IMR-90 (cell line): ENCODE results near the gene FRG1. TPM values are rescaled to one million over a fixed set of nuclear protein-coding genes. Genes with fewer than 3 reads are reported as not detected.
"Not testable (repeated sequence)": the region's sequence is repeated elsewhere in the genome, so short reads cannot be mapped to it uniquely, and the experiment has no call there.

Experiments used
- ATAC-seq: fragments of 200-7000 bp; cut with Tn5 transposase; 2 replicates; pipeline ENCODE4 v1.9.1; 2020; ENCODE audit warnings: low read depth, mild to moderate bottlenecking, moderate library complexity
- BruUV-seq: library from RNA; stranded (reverse); fragments of 400-500 nt; replicated peaks from 2 replicates; lab custom pipeline; 2021; lab: Mats Ljungman, UMichigan
- CTCF ChIA-PET: fragments of 300-600 bp; formaldehyde crosslinking; extraction: SDS; loops from one replicate; lab custom pipeline; 2021; ENCODE audit warnings: antibody characterized with exemption; lab: Yijun Ruan, JAX
- POLR2A ChIA-PET: fragments of 300-600 bp; sonication (Branson Sonifier 250); formaldehyde crosslinking; loops from one replicate; lab custom pipeline; 2022; ENCODE audit warnings: antibody characterized with exemption; ENCODE audit not compliant: unreplicated experiment; lab: Charles Lee
- DNase-seq: peaks from one replicate; pipeline ENCODE4 v3.0.0; 2013
- H2AFZ ChIP-seq: replicated peaks from 2 replicates; pipeline ENCODE3; 2013; ENCODE audit warnings: low read length, mild to moderate bottlenecking; ENCODE audit not compliant: poor library complexity
- H2AK5ac ChIP-seq: 2 replicates; pipeline ENCODE4 v1.6.1; 2013; ENCODE audit warnings: low read depth, low read length, inconsistent platforms
- H2AK9ac ChIP-seq: replicated peaks from 2 replicates; pipeline ENCODE3; 2013; ENCODE audit warnings: mild to moderate bottlenecking, low read depth, low read length, moderate library complexity; ENCODE audit not compliant: poor library complexity
- H2BK120ac ChIP-seq: 2 replicates; pipeline ENCODE4 v1.6.1; 2013; ENCODE audit warnings: low read depth, low read length, inconsistent platforms
- H2BK15ac ChIP-seq: 3 replicates; pipeline ENCODE4 v1.6.1; 2013; ENCODE audit warnings: low read depth, low read length, inconsistent platforms
- H2BK20ac ChIP-seq: 2 replicates; pipeline ENCODE4 v1.6.1; 2013; ENCODE audit warnings: low read depth, mild to moderate bottlenecking, inconsistent platforms, low read length, moderate library complexity
- H2BK5ac ChIP-seq: 2 replicates; pipeline ENCODE4 v1.6.1; 2013; ENCODE audit warnings: mild to moderate bottlenecking, low read depth, low read length, inconsistent platforms; ENCODE audit not compliant: poor library complexity, severe bottlenecking
- H3K14ac ChIP-seq: replicated peaks from 2 replicates; pipeline ENCODE4 v1.6.1; 2013; ENCODE audit warnings: low read depth, low read length, inconsistent platforms
- H3K18ac ChIP-seq: 2 replicates; pipeline ENCODE4 v1.6.1; 2013; ENCODE audit warnings: low read depth, low read length, control low read depth
- H3K23ac ChIP-seq: 2 replicates; pipeline ENCODE4 v1.6.1; 2013; ENCODE audit warnings: low read depth, low read length, inconsistent platforms
- H3K27ac ChIP-seq: 2 replicates; pipeline ENCODE4 v1.5.1; 2013; ENCODE audit warnings: mild to moderate bottlenecking, control low read depth, low read length; ENCODE audit not compliant: insufficient read depth
- H3K27me3 ChIP-seq: 2 replicates; pipeline ENCODE4 v1.6.1; 2013; ENCODE audit warnings: low read length; ENCODE audit not compliant: control insufficient read depth, insufficient read depth
- H3K36me3 ChIP-seq: 2 replicates; pipeline ENCODE4 v1.6.1; 2013; ENCODE audit warnings: low read length, mixed read lengths; ENCODE audit not compliant: control insufficient read depth, insufficient read depth
- H3K4ac ChIP-seq: 2 replicates; pipeline ENCODE4 v1.6.1; 2013; ENCODE audit warnings: low read depth, low read length, inconsistent platforms
- H3K4me1 ChIP-seq: 2 replicates; pipeline ENCODE4 v1.6.1; 2013; ENCODE audit warnings: low read length, mixed read lengths; ENCODE audit not compliant: control insufficient read depth, insufficient read depth
- H3K4me2 ChIP-seq: 2 replicates; pipeline ENCODE4 v1.6.1; 2013; ENCODE audit warnings: low read depth, mild to moderate bottlenecking, control low read depth, low read length, moderate library complexity
- H3K4me3 ChIP-seq: 2 replicates; pipeline ENCODE4 v1.5.1; 2013; ENCODE audit warnings: low read depth, mild to moderate bottlenecking, control low read depth, low read length, moderate library complexity; ENCODE audit not compliant: insufficient read depth
- H3K56ac ChIP-seq: 2 replicates; pipeline ENCODE4 v1.6.1; 2013; ENCODE audit warnings: low read length, inconsistent platforms; ENCODE audit not compliant: insufficient read depth; ENCODE audit errors: extremely low read depth
- H3K79me1 ChIP-seq, 2 experiments: 2 replicates each; pipeline ENCODE4 v1.6.1; 2013; ENCODE audit warnings: low read length in 2 of 2, inconsistent platforms in 1 of 2, low read depth in 1 of 2
- H3K9ac ChIP-seq: 2 replicates; pipeline ENCODE4 v1.6.1; 2013; ENCODE audit warnings: low read depth, low read length, control low read depth
- H3K9me1 ChIP-seq: 2 replicates; pipeline ENCODE4 v1.6.1; 2013; ENCODE audit warnings: low read length, inconsistent platforms; ENCODE audit not compliant: insufficient read depth
- H3K9me3 ChIP-seq: 2 replicates; pipeline ENCODE4 v1.6.1; 2013; ENCODE audit warnings: low read length; ENCODE audit not compliant: control insufficient read depth, insufficient read depth
- H4K20me1 ChIP-seq: 2 replicates; pipeline ENCODE4 v1.6.1; 2013; ENCODE audit warnings: low read length, inconsistent platforms; ENCODE audit not compliant: insufficient read depth
- H4K5ac ChIP-seq: 2 replicates; pipeline ENCODE4 v1.6.1; 2013; ENCODE audit warnings: mild to moderate bottlenecking, low read depth, low read length, control low read depth
- H4K8ac ChIP-seq, 2 experiments: 2 replicates each; pipeline ENCODE4 v1.6.1; 2013; ENCODE audit warnings: low read depth in 2 of 2, low read length in 2 of 2, control low read depth in 1 of 2, inconsistent platforms in 1 of 2
- H4K91ac ChIP-seq: 2 replicates; pipeline ENCODE4 v1.6.1; 2013; ENCODE audit warnings: low read depth, low read length, inconsistent platforms; ENCODE audit not compliant: insufficient read depth
- WGBS, 2 experiments: methylation state at CpG; one replicate each; pipeline versions ENCODE4 v1.1.5 to v1.1.7; 2013; ENCODE audit warnings: missing lambda C conversion rate in 2 of 2; ENCODE audit not compliant: insufficient read length in 1 of 2; ENCODE audit errors: extremely low coverage in 2 of 2; 5-methylcytosine and 5-hydroxymethylcytosine counted together
- dilution Hi-C: fragments of 300-500 bp; cut with HindIII; formaldehyde crosslinking; loops from one replicate; pipeline ENCODE4 v1.14.3; 2018; ENCODE audit warnings: low sequenced_read_pairs; ENCODE audit not compliant: unreplicated experiment
- in situ Hi-C: fragments of 300-500 bp; cut with MboI; formaldehyde crosslinking; loops from 3 replicates; pipeline ENCODE4 v1.14.3; 2019; ENCODE audit warnings: low sequenced_read_pairs, inconsistent platforms, mixed read lengths
- intact Hi-C: fragments of 100-400 bp; cut with micrococcal nuclease; formaldehyde crosslinking; loops from 2 replicates; pipeline ENCODE4 v1.10.0; 2022
- polyA plus RNA-seq, 3 experiments: library from polyadenylated mRNA; depleted of rRNA; stranded (reverse); fragments of >200 nt; gene quantifications; 2 replicates each; pipeline ENCODE4 v1.2.3, GENCODE V29; 2012; ENCODE audit warnings: low replicate concordance in 1 of 3
- total RNA-seq: library from RNA; depleted of rRNA; stranded (reverse); fragments of >200 nt; gene quantifications from 2 replicates; pipeline ENCODE4 v1.2.3, GENCODE V29; 2012

FRG1 gene
- total and polyA plus RNA-seq, 2 of the 4 experiments (the other 2 are of a cell fraction), result 13.4 to 16.2 TPM

GRCh38 chr4:189948486-189948885 lies 7.8 kb downstream of the FRG1 start:
- H3K9me3 ChIP-seq, in situ Hi-C loops, H3K4me1 ChIP-seq, H3K14ac ChIP-seq, H2AK9ac ChIP-seq, dilution Hi-C loops, BruUV-seq, H2AK5ac ChIP-seq, H3K18ac ChIP-seq, CTCF ChIA-PET, H3K23ac ChIP-seq, H3K56ac ChIP-seq, H3K9ac ChIP-seq, intact Hi-C loops, H2BK20ac ChIP-seq, H2BK120ac ChIP-seq, ATAC-seq, H4K20me1 ChIP-seq, H2AFZ ChIP-seq, H4K91ac ChIP-seq, H3K27ac ChIP-seq, H3K4ac ChIP-seq, POLR2A ChIA-PET, H3K27me3 ChIP-seq, H4K5ac ChIP-seq, DNase-seq, H3K4me3 ChIP-seq, H3K4me2 ChIP-seq, H4K8ac ChIP-seq, H2BK5ac ChIP-seq, H3K36me3 ChIP-seq, H3K9me1 ChIP-seq, H2BK15ac ChIP-seq: not testable (repeated sequence)
- 100% methylated on average over 1 of the region's 7 CpGs; no CpG with 5 or more reads in 1 of the 2 experiments for WGBS, 2 experiments
- H3K79me1 ChIP-seq, result peaks cover 4 to 12% of the 10 kb centered on the region in 2 experiments; a peak in 2 of 4 replicates

- H2BK5ac ChIP-seq, H3K79me1 ChIP-seq, H3K9me1 ChIP-seq, H3K27ac ChIP-seq, H2AK9ac ChIP-seq, dilution Hi-C loops, H4K20me1 ChIP-seq, H3K23ac ChIP-seq, H4K91ac ChIP-seq, H3K4me3 ChIP-seq, H3K9ac ChIP-seq, H3K36me3 ChIP-seq, DNase-seq, ATAC-seq, H3K18ac ChIP-seq, intact Hi-C loops, H2BK15ac ChIP-seq, CTCF ChIA-PET, H4K5ac ChIP-seq, H2AK5ac ChIP-seq, H3K4ac ChIP-seq, in situ Hi-C loops, H2AFZ ChIP-seq, H3K56ac ChIP-seq, H3K4me1 ChIP-seq, H2BK120ac ChIP-seq, BruUV-seq, H3K27me3 ChIP-seq, H2BK20ac ChIP-seq, H4K8ac ChIP-seq, H3K14ac ChIP-seq, H3K4me2 ChIP-seq, H3K9me3 ChIP-seq, POLR2A ChIA-PET: not testable (repeated sequence)
- WGBS, 2 experiments, result no CpG with 5 or more reads among the region's 1 CpG
These were observed 28.6 kb downstream of the FRG1 start for GRCh38 chr4:189969291-189969690.
